HepG2 (cell line): ENCODE measurements around the gene SP110. TPM values are rescaled to one million over a fixed set of nuclear protein-coding genes. Genes with fewer than 3 reads are reported as not detected.
A peak's percentile ranks its signal among the peaks of the same experiment; 100 is the strongest.

Experiments used
- BRD4 ChIP-seq: sonication (generic); formaldehyde crosslinking; IDR thresholded peaks from 2 replicates; pipeline ENCODE4 v1.4.0; 2020; ENCODE audit warnings: missing genetic modification reagents
- CBX5 ChIP-seq: sonication (generic); formaldehyde crosslinking; IDR thresholded peaks from 2 replicates; pipeline ENCODE4 v1.4.0; 2020; ENCODE audit warnings: missing genetic modification reagents, borderline replicate concordance
- GABPB1 ChIP-seq: IDR thresholded peaks from 2 replicates; pipeline ENCODE4 v1.6.1; 2016; ENCODE audit warnings: mild to moderate bottlenecking, missing genetic modification reagents, moderate library complexity, missing compliant biosample characterization
- RAD21 ChIP-seq: fragments of 450-650 bp; formaldehyde crosslinking; IDR thresholded peaks from 2 replicates; pipeline ENCODE4 v1.5.0; 2020; ENCODE audit warnings: mild to moderate bottlenecking
- RELA ChIP-seq: sonication (generic); formaldehyde crosslinking; IDR thresholded peaks from 2 replicates; pipeline ENCODE4 v1.4.0; 2020; ENCODE audit warnings: missing genetic modification reagents
- STAT5B ChIP-seq: sonication (generic); formaldehyde crosslinking; IDR thresholded peaks from 2 replicates; pipeline ENCODE4 v1.4.0; 2020; ENCODE audit warnings: missing genetic modification reagents
- TBP ChIP-seq: sonication (generic); formaldehyde crosslinking; IDR thresholded peaks from 2 replicates; pipeline ENCODE4 v1.5.0; 2020; ENCODE audit warnings: missing genetic modification reagents
- ZFP36 ChIP-seq: fragments of 150-350 bp; IDR thresholded peaks from 2 replicates; pipeline ENCODE4 v1.6.1; 2018; ENCODE audit warnings: borderline replicate concordance, low read length, low read depth; ENCODE audit not compliant: partially characterized antibody
- ZNF24 ChIP-seq: fragments of 450-650 bp; IDR thresholded peaks from 2 replicates; pipeline ENCODE4 v1.6.1; 2017; ENCODE audit warnings: antibody characterized with exemption, mild to moderate bottlenecking
- ZNF251 ChIP-seq: sonication (generic); formaldehyde crosslinking; IDR thresholded peaks from 2 replicates; pipeline ENCODE4 v1.9.0; 2021; ENCODE audit warnings: mild to moderate bottlenecking, missing genetic modification reagents
- ZNF326 ChIP-seq: sonication (generic); formaldehyde crosslinking; IDR thresholded peaks from 2 replicates; pipeline ENCODE4 v1.4.0; 2020; ENCODE audit warnings: missing genetic modification reagents, borderline replicate concordance
- ZNF33A ChIP-seq: sonication (generic); formaldehyde crosslinking; IDR thresholded peaks from 2 replicates; pipeline ENCODE4 v1.5.1; 2020; ENCODE audit warnings: missing genetic modification reagents, mild to moderate bottlenecking, moderate library complexity, borderline replicate concordance
- ZNF343 ChIP-seq: sonication (generic); formaldehyde crosslinking; IDR thresholded peaks from 2 replicates; pipeline ENCODE4 v1.4.0; 2020; ENCODE audit warnings: mild to moderate bottlenecking, missing genetic modification reagents
- ZNF510 ChIP-seq: sonication (generic); formaldehyde crosslinking; IDR thresholded peaks from 2 replicates; pipeline ENCODE4 v1.4.0; 2020; ENCODE audit warnings: low read depth, mild to moderate bottlenecking, missing genetic modification reagents
- ZNF577 ChIP-seq: sonication (generic); formaldehyde crosslinking; IDR thresholded peaks from 2 replicates; pipeline ENCODE4 v1.4.0; 2020; ENCODE audit warnings: mild to moderate bottlenecking, low read depth, missing genetic modification reagents, borderline replicate concordance
- ZNF75D ChIP-seq: sonication (generic); formaldehyde crosslinking; IDR thresholded peaks from 2 replicates; pipeline ENCODE4 v1.8.1; 2023; ENCODE audit warnings: missing genetic modification reagents, mild to moderate bottlenecking, borderline replicate concordance
- ZNF781 ChIP-seq: sonication (generic); formaldehyde crosslinking; IDR thresholded peaks from 2 replicates; pipeline ENCODE4 v1.5.1; 2020; ENCODE audit warnings: borderline replicate concordance, mild to moderate bottlenecking, missing genetic modification reagents; ENCODE audit errors: not compliant biosample characterization
- polyA plus RNA-seq, 8 experiments: library from polyadenylated mRNA; depleted of rRNA in 3 of 8; stranded (reverse) in 7 of 8; unstranded in 1 of 8; fragments of >200 nt; fragmentation: Illumina TruSeq in 4 of 8; extraction: Trizol in 4 of 8; gene quantifications; 2 replicates each; pipeline versions ENCODE4 v1.2.1 to v1.2.3, GENCODE V29; 2011 to 2016; ENCODE audit warnings: low read depth in 4 of 8, missing spikeins in 1 of 8, mixed read lengths in 1 of 8; ENCODE audit not compliant: insufficient read depth in 1 of 8
- total RNA-seq, 5 experiments: library from RNA; depleted of rRNA; stranded (reverse); fragments of >200 nt; fragmentation: Illumina TruSeq; extraction: Trizol; gene quantifications; 2 replicates each; pipeline ENCODE4 v1.2.3, GENCODE V29; 2016; ENCODE audit warnings: low read depth in 1 of 5
- TF ChIP-seq, protein P1 (sequence below): sonication (generic); formaldehyde crosslinking; IDR thresholded peaks from 2 replicates; pipeline ENCODE4 v1.4.0; 2020; ENCODE audit warnings: mild to moderate bottlenecking, missing genetic modification reagents
- TF ChIP-seq, protein P2 (sequence below): sonication (generic); formaldehyde crosslinking; IDR thresholded peaks from 2 replicates; pipeline ENCODE4 v1.5.1; 2020; ENCODE audit warnings: mild to moderate bottlenecking, moderate library complexity, missing genetic modification reagents
- TF ChIP-seq, protein P3 (sequence below): sonication (generic); formaldehyde crosslinking; conservative IDR thresholded peaks from 2 replicates; pipeline ENCODE4 v1.8.0; 2022; ENCODE audit warnings: missing genetic modification reagents
- TF ChIP-seq, protein P4 (sequence below): conservative IDR thresholded peaks from 2 replicates; pipeline ENCODE4 v1.6.1; 2018; ENCODE audit warnings: missing genetic modification reagents
- TF ChIP-seq, protein P5 (sequence below): sonication (generic); formaldehyde crosslinking; IDR thresholded peaks from 2 replicates; pipeline ENCODE4 v1.8.0; 2022; ENCODE audit warnings: mild to moderate bottlenecking, missing genetic modification reagents, borderline replicate concordance

SP110 gene
- total and polyA plus RNA-seq, 2 of the 13 experiments (the other 11 are each of a cell fraction or from before 2014, with no cell fraction given): 7.9 to 10.4 TPM

DNA sequence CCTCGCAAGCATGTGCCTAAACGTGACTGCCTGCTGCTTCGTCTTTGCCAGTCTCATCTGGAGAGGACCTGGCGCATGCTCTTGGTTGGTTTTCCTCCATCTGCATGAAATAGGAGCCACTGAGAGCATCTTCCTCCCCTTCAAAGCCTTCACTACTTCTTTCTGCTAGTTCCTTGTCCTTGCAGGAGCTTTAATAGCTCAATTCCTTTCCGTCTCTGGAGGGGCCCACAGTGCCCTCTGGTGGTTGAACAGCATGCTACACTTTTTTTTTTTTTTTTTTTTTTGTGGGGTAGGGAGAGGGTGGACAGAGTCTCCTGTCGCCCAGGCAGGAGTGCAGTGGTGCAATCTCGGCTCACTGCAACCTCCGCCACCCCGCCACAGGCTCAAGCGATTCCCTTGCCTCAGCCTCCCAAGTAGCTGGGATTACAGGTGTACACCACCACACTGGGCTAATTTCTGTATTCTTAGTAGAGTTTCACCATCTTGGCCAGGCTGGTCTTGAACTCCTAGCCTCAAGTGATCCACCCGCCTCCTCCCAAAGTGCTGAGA is 59.6 kb downstream of the SP110 start (continued):
- no peak for TF ChIP-seq TBP (CRISPR knock-in tag)
- no peak for TF ChIP-seq RELA
- no peak for TF ChIP-seq ZNF75D (CRISPR knock-in tag)
- TF ChIP-seq, protein P1, sequence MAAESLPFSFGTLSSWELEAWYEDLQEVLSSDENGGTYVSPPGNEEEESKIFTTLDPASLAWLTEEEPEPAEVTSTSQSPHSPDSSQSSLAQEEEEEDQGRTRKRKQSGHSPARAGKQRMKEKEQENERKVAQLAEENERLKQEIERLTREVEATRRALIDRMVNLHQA (CRISPR knock-in tag): no peak
- no peak for TF ChIP-seq ZNF343 (CRISPR knock-in tag)
- peak; percentile 55 for TF ChIP-seq RAD21 (CRISPR knock-in tag)
- no peak for TF ChIP-seq ZFP36
- TF ChIP-seq ZNF781 (CRISPR knock-in tag): no peak
- TF ChIP-seq ZNF510 (CRISPR knock-in tag): no peak
- TF ChIP-seq ZNF577 (CRISPR knock-in tag): no peak
- TF ChIP-seq, protein P2, sequence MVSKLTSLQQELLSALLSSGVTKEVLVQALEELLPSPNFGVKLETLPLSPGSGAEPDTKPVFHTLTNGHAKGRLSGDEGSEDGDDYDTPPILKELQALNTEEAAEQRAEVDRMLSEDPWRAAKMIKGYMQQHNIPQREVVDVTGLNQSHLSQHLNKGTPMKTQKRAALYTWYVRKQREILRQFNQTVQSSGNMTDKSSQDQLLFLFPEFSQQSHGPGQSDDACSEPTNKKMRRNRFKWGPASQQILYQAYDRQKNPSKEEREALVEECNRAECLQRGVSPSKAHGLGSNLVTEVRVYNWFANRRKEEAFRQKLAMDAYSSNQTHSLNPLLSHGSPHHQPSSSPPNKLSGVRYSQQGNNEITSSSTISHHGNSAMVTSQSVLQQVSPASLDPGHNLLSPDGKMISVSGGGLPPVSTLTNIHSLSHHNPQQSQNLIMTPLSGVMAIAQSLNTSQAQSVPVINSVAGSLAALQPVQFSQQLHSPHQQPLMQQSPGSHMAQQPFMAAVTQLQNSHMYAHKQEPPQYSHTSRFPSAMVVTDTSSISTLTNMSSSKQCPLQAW (CRISPR knock-in tag): no peak
- no peak for TF ChIP-seq BRD4
- no peak for TF ChIP-seq ZNF326 (CRISPR knock-in tag)
- TF ChIP-seq, protein P3, sequence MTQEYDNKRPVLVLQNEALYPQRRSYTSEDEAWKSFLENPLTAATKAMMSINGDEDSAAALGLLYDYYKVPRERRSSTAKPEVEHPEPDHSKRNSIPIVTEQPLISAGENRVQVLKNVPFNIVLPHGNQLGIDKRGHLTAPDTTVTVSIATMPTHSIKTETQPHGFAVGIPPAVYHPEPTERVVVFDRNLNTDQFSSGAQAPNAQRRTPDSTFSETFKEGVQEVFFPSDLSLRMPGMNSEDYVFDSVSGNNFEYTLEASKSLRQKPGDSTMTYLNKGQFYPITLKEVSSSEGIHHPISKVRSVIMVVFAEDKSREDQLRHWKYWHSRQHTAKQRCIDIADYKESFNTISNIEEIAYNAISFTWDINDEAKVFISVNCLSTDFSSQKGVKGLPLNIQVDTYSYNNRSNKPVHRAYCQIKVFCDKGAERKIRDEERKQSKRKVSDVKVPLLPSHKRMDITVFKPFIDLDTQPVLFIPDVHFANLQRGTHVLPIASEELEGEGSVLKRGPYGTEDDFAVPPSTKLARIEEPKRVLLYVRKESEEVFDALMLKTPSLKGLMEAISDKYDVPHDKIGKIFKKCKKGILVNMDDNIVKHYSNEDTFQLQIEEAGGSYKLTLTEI (CRISPR knock-in tag): no peak
- TF ChIP-seq ZNF33A (CRISPR knock-in tag): no peak
- no peak for TF ChIP-seq STAT5B (CRISPR knock-in tag)
- TF ChIP-seq ZNF251: no peak
- 0 out of 2 replicates have a peak, but pooled peaks have one; percentile 11 for TF ChIP-seq GABPB1 (CRISPR knock-in tag)
- TF ChIP-seq, protein P4, sequence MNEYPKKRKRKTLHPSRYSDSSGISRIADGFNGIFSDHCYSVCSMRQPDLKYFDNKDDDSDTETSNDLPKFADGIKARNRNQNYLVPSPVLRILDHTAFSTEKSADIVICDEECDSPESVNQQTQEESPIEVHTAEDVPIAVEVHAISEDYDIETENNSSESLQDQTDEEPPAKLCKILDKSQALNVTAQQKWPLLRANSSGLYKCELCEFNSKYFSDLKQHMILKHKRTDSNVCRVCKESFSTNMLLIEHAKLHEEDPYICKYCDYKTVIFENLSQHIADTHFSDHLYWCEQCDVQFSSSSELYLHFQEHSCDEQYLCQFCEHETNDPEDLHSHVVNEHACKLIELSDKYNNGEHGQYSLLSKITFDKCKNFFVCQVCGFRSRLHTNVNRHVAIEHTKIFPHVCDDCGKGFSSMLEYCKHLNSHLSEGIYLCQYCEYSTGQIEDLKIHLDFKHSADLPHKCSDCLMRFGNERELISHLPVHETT (CRISPR knock-in tag): no peak
- no peak for TF ChIP-seq ZNF24
- no peak for TF ChIP-seq CBX5
- TF ChIP-seq, protein P5, sequence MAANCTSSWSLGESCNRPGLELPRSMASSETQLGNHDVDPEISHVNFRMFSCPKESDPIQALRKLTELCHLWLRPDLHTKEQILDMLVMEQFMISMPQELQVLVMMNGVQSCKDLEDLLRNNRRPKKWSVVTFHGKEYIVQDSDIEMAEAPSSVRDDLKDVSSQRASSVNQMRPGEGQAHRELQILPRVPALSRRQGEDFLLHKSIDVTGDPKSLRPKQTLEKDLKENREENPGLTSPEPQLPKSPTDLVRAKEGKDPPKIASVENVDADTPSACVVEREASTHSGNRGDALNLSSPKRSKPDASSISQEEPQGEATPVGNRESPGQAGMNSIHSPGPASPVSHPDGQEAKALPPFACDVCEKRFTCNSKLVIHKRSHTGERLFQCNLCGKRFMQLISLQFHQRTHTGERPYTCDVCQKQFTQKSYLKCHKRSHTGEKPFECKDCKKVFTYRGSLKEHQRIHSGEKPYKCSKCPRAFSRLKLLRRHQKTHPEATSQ (CRISPR knock-in tag): no peak
